HG02588 (cell line): Measurements from ENCODE around the gene CHST15.

Experiments
- ATAC-seq: cut with Tn5 transposase; IDR thresholded peaks from one replicate; pipeline ENCODE4 v1.9.1; 2021; ENCODE audit warnings: mild to moderate bottlenecking, moderate library complexity; ENCODE audit not compliant: unreplicated experiment

Gene CHST15

GRCh38 chr10:124032087-124032935, 61.1 kb downstream of the CHST15 start:
- no peak for ATAC-seq

- no peak for ATAC-seq
These were observed 62.8 kb downstream of the CHST15 start for GRCh38 chr10:124030492-124031110.

- ATAC-seq, result no peak
These were observed 63.3 kb downstream of the CHST15 start for GRCh38 chr10:124030061-124030460.

- no peak for ATAC-seq
These were observed 63.8 kb downstream of the CHST15 start for GRCh38 chr10:124029559-124029958.

GRCh38 chr10:124028700-124029480, 64.5 kb downstream of the CHST15 start:
- ATAC-seq, result no peak

GRCh38 chr10:124027651-124028050, 65.7 kb downstream of the CHST15 start:
- no peak for ATAC-seq

GRCh38 chr10:124027031-124027611, 66.3 kb downstream of the CHST15 start:
- no peak for ATAC-seq

GRCh38 chr10:124026589-124026939, 66.8 kb downstream of the CHST15 start:
- ATAC-seq, result no peak

- ATAC-seq, result no peak
These were observed 67.5 kb downstream of the CHST15 start for GRCh38 chr10:124025660-124026588.

- no peak for ATAC-seq
These were observed 68.2 kb downstream of the CHST15 start for GRCh38 chr10:124025152-124025551.

- ATAC-seq, result no peak
These were observed 71.3 kb downstream of the CHST15 start for GRCh38 chr10:124022066-124022465.

GRCh38 chr10:124020981-124021815, 72.2 kb downstream of the CHST15 start:
- no peak for ATAC-seq

GRCh38 chr10:124019886-124020797, 73.3 kb downstream of the CHST15 start:
- no peak for ATAC-seq

- ATAC-seq, result no peak
These were observed 74.4 kb downstream of the CHST15 start for GRCh38 chr10:124018886-124019525.

- ATAC-seq, result no peak
These were observed 75.7 kb downstream of the CHST15 start for GRCh38 chr10:124017729-124018128.

- ATAC-seq, result no peak
These were observed 76.5 kb downstream of the CHST15 start for GRCh38 chr10:124016804-124017375.

GRCh38 chr10:124015991-124016390, 77.4 kb downstream of the CHST15 start:
- ATAC-seq, result no peak
